ENCODE data around the gene NKD2. TPM values are rescaled to one million over a fixed set of nuclear protein-coding genes. Genes with fewer than 3 reads are reported as not detected.

The NKD2 gene
- total and polyA plus RNA-seq, 9 of the 15 experiments (the other 6 are each of a cell fraction or from before 2014, with no cell fraction given): 0.09 to 0.64 (median 0.27) TPM; not detected in 5

- TF ChIP-seq, protein P1, sequence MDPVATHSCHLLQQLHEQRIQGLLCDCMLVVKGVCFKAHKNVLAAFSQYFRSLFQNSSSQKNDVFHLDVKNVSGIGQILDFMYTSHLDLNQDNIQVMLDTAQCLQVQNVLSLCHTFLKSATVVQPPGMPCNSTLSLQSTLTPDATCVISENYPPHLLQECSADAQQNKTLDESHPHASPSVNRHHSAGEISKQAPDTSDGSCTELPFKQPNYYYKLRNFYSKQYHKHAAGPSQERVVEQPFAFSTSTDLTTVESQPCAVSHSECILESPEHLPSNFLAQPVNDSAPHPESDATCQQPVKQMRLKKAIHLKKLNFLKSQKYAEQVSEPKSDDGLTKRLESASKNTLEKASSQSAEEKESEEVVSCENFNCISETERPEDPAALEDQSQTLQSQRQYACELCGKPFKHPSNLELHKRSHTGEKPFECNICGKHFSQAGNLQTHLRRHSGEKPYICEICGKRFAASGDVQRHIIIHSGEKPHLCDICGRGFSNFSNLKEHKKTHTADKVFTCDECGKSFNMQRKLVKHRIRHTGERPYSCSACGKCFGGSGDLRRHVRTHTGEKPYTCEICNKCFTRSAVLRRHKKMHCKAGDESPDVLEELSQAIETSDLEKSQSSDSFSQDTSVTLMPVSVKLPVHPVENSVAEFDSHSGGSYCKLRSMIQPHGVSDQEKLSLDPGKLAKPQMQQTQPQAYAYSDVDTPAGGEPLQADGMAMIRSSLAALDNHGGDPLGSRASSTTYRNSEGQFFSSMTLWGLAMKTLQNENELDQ (CRISPR knock-in tag; IDR thresholded peaks at IDR 0.05; ENCODE audit: borderline replicate concordance): no peak
- no peak for TF ChIP-seq IFI16 (CRISPR knock-in tag; IDR thresholded peaks at IDR 0.05)
Observed at GRCh38 chr5:1079486-1079885, 70.9 kb downstream of the NKD2 start (continued).

GRCh38 chr5:1079961-1080360 lies 71.4 kb downstream of the NKD2 start:
- Histone ChIP-seq H3K9me1 (ENCODE audit: control insufficient read depth, insufficient read depth, low read length) (no peaks in the 10 kb centered on the region), H3K36me3 (ENCODE audit: control insufficient read depth, insufficient read depth, low read length) (no peaks in the 10 kb centered on the region), H4K20me1 (replicated peaks; ENCODE audit: control insufficient read depth, insufficient read depth, low read length) (0 out of 2 replicates have a peak, but pooled peaks cover 6% of the 10 kb centered on the region), H3K4me2 (ENCODE audit: insufficient read depth, low read length) (no peak overlapping the region), H3K27ac (ENCODE audit: extremely low read depth, low read depth, low read length) (no peak overlapping the region), H3K27me3 (ENCODE audit: control insufficient read depth in 2 of 2, insufficient read depth in 2 of 2, low read length in 2 of 2) (peaks cover 3 to 62% of the 10 kb centered on the region in 2 experiments; a peak in 3 of 5 replicates), H3K4me3 (no peak overlapping the region), H3K79me2 (ENCODE audit: control insufficient read depth, insufficient read depth, low read length) (no peaks in the 10 kb centered on the region), H3K9me3 (replicated peaks; ENCODE audit: control insufficient read depth, insufficient read depth, low read depth, low read length) (no peaks in the 10 kb centered on the region), H3K4me1 (replicated peaks in 1 of 2; ENCODE audit: control insufficient read depth in 2 of 2, insufficient read depth in 2 of 2, low read length in 2 of 2) (peaks cover 0 to 64% of the 10 kb centered on the region in 2 experiments; a peak in 2 of 5 replicates), H2AFZ (ENCODE audit: low read depth, low read length) (no peak overlapping the region), H3K9ac (ENCODE audit: insufficient read depth in 1 of 2, low read depth in 2 of 2, low read length in 2 of 2) (no peak overlapping the region)
- 36% methylated on average over 16 of the region's 35 CpGs for WGBS (ENCODE audit: insufficient coverage, low coverage, missing lambda C conversion rate)
- BruUV-seq (replicated peaks): no TSS peak
- DNase-seq (ENCODE audit: extremely low read depth in 1 of 4, low spot score in 3 of 4): no peak
- ChIA-PET POLR2A (interaction anchor here (1.0 kb wide), 1 partner anchor 9 kb away, joined by 3 read pairs; no protein-coding TSS in a partner anchor), CTCF (ENCODE audit: low intra/inter-chr PET ratio) (no interaction called here)
- no peak for FAIRE-seq
- intact Hi-C loops (cut with micrococcal nuclease): no loop called here
- no peak for ATAC-seq
- in situ Hi-C loops (cut with MboI): no loop called here
- no peak for TF ChIP-seq TBL1XR1 (IDR thresholded peaks at IDR 0.05; ENCODE audit: low read length in 2 of 2)
- TF ChIP-seq HBP1 (CRISPR knock-in tag; IDR thresholded peaks at IDR 0.05): no peak
- no peak for TF ChIP-seq SAFB2 (IDR thresholded peaks at IDR 0.05; ENCODE audit: borderline replicate concordance, low read depth, low read length, severe bottlenecking)
- no peak for TF ChIP-seq ZNF76 (CRISPR knock-in tag; IDR thresholded peaks at IDR 0.05; ENCODE audit: borderline replicate concordance)
- no peak for TF ChIP-seq ETS2 (tag; IDR thresholded peaks at IDR 0.05; ENCODE audit: borderline replicate concordance, poor library complexity, severe bottlenecking)
- TF ChIP-seq PCBP2 (IDR thresholded peaks at IDR 0.05; ENCODE audit: low read depth, low read length, poor library complexity, severe bottlenecking): no peak
- no peak for TF ChIP-seq TRIM25 (IDR thresholded peaks at IDR 0.05; ENCODE audit: borderline replicate concordance)
- TF ChIP-seq, protein P2, sequence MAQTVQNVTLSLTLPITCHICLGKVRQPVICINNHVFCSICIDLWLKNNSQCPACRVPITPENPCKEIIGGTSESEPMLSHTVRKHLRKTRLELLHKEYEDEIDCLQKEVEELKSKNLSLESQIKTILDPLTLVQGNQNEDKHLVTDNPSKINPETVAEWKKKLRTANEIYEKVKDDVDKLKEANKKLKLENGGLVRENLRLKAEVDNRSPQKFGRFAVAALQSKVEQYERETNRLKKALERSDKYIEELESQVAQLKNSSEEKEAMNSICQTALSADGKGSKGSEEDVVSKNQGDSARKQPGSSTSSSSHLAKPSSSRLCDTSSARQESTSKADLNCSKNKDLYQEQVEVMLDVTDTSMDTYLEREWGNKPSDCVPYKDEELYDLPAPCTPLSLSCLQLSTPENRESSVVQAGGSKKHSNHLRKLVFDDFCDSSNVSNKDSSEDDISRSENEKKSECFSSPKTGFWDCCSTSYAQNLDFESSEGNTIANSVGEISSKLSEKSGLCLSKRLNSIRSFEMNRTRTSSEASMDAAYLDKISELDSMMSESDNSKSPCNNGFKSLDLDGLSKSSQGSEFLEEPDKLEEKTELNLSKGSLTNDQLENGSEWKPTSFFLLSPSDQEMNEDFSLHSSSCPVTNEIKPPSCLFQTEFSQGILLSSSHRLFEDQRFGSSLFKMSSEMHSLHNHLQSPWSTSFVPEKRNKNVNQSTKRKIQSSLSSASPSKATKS (CRISPR knock-in tag; IDR thresholded peaks at IDR 0.05): no peak
- TF ChIP-seq ZNF589 (CRISPR knock-in tag; IDR thresholded peaks at IDR 0.05; ENCODE audit: low read depth): no peak
- TF ChIP-seq PRMT5 (CRISPR knock-in tag; IDR thresholded peaks at IDR 0.05): no peak

All from K562 (cell line).